ENCODE data around the gene MMEL1. TPM values are rescaled to one million over a fixed set of nuclear protein-coding genes. Genes with fewer than 3 reads are reported as not detected.

MMEL1 gene
- total RNA-seq, 6 experiments from 2014 or later = 1.2 to 2.0 TPM; not detected in 4

DNA sequence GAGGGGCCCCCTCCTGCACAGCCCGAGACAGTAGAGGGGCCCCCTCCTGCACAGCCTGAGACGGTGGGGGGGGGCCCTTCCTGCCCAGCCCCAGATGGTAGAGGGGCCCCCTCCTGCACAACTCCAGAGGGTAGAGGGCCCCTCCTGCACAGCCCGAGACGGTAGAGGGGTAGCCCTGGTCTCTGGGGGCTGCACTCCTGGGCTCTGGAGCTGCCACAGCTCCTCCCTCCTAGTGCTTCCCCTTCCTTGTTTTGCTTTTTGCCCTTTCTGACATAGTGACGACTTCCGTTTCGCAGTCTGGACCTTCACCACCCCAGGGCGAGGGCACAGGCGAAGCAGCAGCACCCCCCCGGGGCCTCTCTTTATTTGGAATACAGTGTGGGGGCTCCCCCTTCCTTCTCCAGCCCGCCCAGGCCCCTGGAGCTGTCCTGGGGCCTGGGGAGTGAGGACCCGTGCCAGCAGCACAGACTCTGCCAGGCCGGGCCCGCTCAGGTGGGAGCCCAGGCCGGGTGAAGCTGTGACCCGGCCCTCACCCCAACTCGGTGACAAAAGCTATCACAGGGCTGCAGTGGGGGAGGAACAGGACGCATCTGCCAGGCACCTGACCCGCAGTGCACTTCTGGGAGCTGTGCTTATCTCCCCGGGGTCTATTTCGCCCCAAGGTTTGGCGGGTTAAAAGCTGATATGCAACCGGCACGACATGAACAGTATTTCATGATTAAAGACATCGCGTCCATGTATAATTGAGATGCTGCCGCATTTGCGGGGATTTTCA, 47.3 kb downstream of the MMEL1 start:
- DNase-seq (peak; percentile 78 to 83 (median 82)), ATAC-seq (peak; percentile 41 to 56 (median 44))
- Histone ChIP-seq H3K36me3 (no peaks in the 10 kb centered on the region), H3K27ac (peak overlapping the region; percentile 94 to 98 (median 94)), H3K4me3 (peak overlapping the region; percentile 74 to 92 (median 78)), H3K4me1 (peaks cover 0 to 12% (median 4%) of the 10 kb centered on the region in 4 donors), H3K9me3 (no peaks in the 10 kb centered on the region), H3K27me3 (no peaks in the 10 kb centered on the region)
- TF ChIP-seq POLR2A (IDR thresholded peaks at IDR 0.05) = peak; percentile 83
- TF ChIP-seq, protein P1, sequence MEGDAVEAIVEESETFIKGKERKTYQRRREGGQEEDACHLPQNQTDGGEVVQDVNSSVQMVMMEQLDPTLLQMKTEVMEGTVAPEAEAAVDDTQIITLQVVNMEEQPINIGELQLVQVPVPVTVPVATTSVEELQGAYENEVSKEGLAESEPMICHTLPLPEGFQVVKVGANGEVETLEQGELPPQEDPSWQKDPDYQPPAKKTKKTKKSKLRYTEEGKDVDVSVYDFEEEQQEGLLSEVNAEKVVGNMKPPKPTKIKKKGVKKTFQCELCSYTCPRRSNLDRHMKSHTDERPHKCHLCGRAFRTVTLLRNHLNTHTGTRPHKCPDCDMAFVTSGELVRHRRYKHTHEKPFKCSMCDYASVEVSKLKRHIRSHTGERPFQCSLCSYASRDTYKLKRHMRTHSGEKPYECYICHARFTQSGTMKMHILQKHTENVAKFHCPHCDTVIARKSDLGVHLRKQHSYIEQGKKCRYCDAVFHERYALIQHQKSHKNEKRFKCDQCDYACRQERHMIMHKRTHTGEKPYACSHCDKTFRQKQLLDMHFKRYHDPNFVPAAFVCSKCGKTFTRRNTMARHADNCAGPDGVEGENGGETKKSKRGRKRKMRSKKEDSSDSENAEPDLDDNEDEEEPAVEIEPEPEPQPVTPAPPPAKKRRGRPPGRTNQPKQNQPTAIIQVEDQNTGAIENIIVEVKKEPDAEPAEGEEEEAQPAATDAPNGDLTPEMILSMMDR (IDR thresholded peaks at IDR 0.05) = peak in 1 of 4 donors; percentile 3
- intact Hi-C loops (cut with DNase I) = no loop called here
- 2% methylated on average over 13 of the region's 28 CpGs for WGBS (ENCODE audit: insufficient coverage, low coverage, low lambda C conversion rate, missing lambda C conversion rate)

DNA sequence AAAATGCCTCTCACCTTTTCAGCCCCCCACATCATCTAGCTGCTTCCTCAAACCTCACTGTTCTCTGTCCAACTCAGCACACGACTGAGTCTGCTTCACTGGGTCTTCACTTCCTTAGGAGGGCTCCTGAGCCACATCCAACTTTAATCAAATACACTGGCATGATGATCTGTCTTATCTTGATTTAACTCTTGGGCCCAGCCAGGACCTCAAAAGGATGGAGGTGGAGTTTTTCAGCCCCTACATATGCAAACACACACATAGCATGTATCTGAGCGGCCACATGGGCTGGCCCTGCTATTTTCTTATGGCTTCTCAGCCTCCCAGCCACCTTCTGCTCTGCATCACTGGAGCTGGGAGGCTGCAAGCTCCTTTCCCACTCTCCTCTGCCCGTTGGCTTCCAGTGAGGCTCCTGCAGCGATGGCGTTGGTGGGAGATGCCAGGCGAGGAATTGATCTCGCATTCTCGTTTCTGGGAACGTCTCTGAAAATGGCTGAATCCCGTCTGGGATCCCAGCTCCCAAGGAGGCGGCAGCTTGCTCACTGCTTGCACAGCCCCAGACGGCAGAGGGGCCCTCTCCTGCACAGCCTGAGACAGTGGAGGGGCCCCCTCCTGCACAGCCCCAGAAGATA, 48.0 kb downstream of the MMEL1 start:
- H3K4me3 ChIP-seq = peak overlapping the region; percentile 74 to 92 (median 78)

DNA sequence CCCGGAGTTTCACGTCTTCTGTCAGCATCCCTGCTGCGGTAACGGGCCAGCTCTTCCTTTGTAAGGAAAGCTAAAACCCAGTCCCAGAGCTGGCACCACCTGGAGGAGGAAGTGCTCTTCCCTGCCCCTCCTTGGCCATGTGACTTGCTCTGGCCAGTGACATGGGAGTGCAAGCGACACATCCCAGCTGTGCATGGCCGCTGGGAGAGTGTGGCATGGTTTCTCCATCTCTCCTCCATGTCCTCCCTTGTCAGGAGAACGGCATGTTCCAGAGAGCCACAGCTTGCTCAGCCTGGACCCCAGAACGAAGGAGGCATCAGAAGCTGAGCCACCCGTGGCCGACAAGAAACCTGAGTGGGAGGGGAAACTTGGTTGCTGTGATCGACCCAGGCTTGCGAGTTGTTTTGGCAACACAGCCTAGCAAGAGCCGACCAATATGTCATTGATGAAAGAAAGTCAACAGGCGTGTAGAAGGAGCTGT, 48.9 kb downstream of the MMEL1 start:
- ATAC-seq = no peak
- no peaks in the 10 kb centered on the region for H3K27me3 ChIP-seq
- intact Hi-C loops (cut with DNase I) = no loop called here
- no peaks in the 10 kb centered on the region for H3K9me3 ChIP-seq
- H3K4me3 ChIP-seq = no peak overlapping the region
- no peak overlapping the region for H3K27ac ChIP-seq
- 59% methylated on average over 10 of the region's 14 CpGs for WGBS (ENCODE audit: insufficient coverage, low coverage, low lambda C conversion rate, missing lambda C conversion rate)
- DNase-seq = peak in 2 of 3 donors; percentile 23 to 53
- TF ChIP-seq, protein P1 (IDR thresholded peaks at IDR 0.05) = no peak
- TF ChIP-seq POLR2A (IDR thresholded peaks at IDR 0.05) = no peak
- H3K36me3 ChIP-seq = no peaks in the 10 kb centered on the region
- H3K4me1 ChIP-seq = peaks cover 0 to 12% (median 4%) of the 10 kb centered on the region in 4 donors

More for the DNA sequence above, 48.0 kb downstream of the MMEL1 start:
- TF ChIP-seq, protein P1 (IDR thresholded peaks at IDR 0.05) = no peak
- no peak for TF ChIP-seq POLR2A (IDR thresholded peaks at IDR 0.05)
- Histone ChIP-seq H3K4me1 (peaks cover 0 to 12% (median 4%) of the 10 kb centered on the region in 4 donors), H3K36me3 (no peaks in the 10 kb centered on the region), H3K27ac (peak overlapping the region; percentile 94 to 98 (median 94)), H3K9me3 (no peaks in the 10 kb centered on the region), H3K27me3 (no peaks in the 10 kb centered on the region)
- ATAC-seq (no peak), DNase-seq (no peak)
- intact Hi-C loops (cut with DNase I) = no loop called here
- 43% methylated on average over 8 of the region's 12 CpGs for WGBS (ENCODE audit: insufficient coverage, low coverage, low lambda C conversion rate, missing lambda C conversion rate)

DNA sequence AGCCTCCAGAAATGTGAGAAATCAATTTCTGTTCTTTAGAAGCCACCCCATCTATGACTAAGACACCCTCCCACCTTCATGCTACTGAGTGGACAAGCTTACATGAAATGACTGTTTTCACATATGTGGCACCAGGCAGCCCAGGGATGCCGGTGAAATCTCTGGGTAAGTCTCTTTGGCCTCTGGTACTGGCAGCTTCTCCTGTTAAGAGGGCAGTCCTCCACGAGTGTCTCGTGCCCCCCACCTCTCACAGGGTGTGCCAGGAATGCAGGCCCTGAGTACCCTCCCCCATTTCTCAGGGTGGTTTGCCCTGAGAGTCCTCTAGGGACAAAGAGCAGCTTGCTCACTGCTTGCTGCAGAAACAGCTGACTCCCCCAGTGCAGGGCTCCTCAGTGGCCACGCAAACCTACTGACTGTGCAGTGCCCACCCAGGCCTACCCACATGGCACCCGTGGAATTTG, 49.5 kb downstream of the MMEL1 start:
- DNase-seq (peak in 2 of 3 donors; percentile 15 to 56), ATAC-seq (no peak)
- Histone ChIP-seq H3K9me3 (no peaks in the 10 kb centered on the region), H3K4me3 (no peak overlapping the region), H3K27me3 (no peaks in the 10 kb centered on the region), H3K36me3 (no peaks in the 10 kb centered on the region), H3K27ac (no peak overlapping the region), H3K4me1 (peaks cover 0 to 16% (median 4%) of the 10 kb centered on the region in 4 donors)
- intact Hi-C loops (cut with DNase I) = no loop called here
- TF ChIP-seq, protein P1 (IDR thresholded peaks at IDR 0.05) = no peak
- no peak for TF ChIP-seq POLR2A (IDR thresholded peaks at IDR 0.05)
- WGBS (ENCODE audit: insufficient coverage, low coverage, low lambda C conversion rate, missing lambda C conversion rate) = 60% methylated on average over 1 of the region's 5 CpGs

Measured in right lobe of liver (tissue), 6 donors.